ENCODE data around the gene ZFHX3.

The ZFHX3 gene

GRCh38 chr16:72744076-72744793, 303.7 kb downstream of the ZFHX3 start:
- Histone ChIP-seq H3K27me3 (ENCODE audit: insufficient read depth, low read length) (no peaks in the 10 kb centered on the region), H3K27ac (ENCODE audit: low read length) (no peak overlapping the region), H3K4me3 (ENCODE audit: low read length) (no peak overlapping the region), H3K9ac (ENCODE audit: low read depth, low read length) (no peak overlapping the region), H3K9me3 (ENCODE audit: insufficient read depth, low read depth, low read length) (no peaks in the 10 kb centered on the region), H3K4me1 (ENCODE audit: insufficient read depth, low read length) (peaks cover 5% of the 10 kb centered on the region; the same call in 1 of the 2 replicates), H3K36me3 (ENCODE audit: insufficient read depth, low read depth, low read length) (no peaks in the 10 kb centered on the region)

DNA sequence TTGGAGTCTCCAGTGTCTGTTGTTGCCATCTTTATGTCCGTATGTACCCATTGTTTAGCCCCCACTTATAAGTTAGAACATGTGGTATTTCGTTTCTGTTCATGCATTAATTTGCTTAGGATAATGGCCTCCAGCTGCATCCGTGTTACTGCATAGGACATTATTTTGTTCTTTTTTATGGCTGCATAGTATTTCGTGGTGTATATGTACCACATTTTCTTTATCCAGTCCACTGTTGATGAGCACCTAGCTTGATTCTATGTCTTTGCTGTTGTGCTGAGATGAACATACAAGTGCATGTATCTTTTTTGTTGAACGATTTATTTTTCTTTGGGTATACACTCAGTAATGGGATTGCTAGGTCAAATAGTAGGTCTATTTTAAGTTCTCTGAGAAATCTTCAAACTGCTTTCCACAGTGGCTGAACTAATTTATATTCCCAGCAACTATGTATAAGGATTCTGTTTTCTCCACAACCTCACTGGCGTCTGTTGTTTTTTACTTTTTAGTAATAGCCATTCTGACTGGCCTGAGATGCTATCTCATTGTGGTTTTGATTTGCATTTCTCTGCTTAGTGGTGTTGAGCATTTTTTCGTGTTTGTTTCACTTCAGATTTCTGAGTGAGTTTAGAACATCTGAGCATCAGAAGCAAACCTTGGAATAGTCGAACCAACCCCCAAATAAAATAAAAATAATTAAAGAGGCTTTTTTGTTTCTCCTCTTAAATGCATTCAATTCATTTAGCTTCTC, 304.7 kb downstream of the ZFHX3 start:
- Histone ChIP-seq H3K9ac (ENCODE audit: low read depth, low read length) (no peak overlapping the region), H3K36me3 (ENCODE audit: insufficient read depth, low read depth, low read length) (no peaks in the 10 kb centered on the region), H3K9me3 (ENCODE audit: insufficient read depth, low read depth, low read length) (no peaks in the 10 kb centered on the region), H3K4me3 (ENCODE audit: low read length) (no peak overlapping the region), H3K27me3 (ENCODE audit: insufficient read depth, low read length) (no peaks in the 10 kb centered on the region), H3K27ac (ENCODE audit: low read length) (no peak overlapping the region), H3K4me1 (ENCODE audit: insufficient read depth, low read length) (peaks cover 5% of the 10 kb centered on the region; the same call in 1 of the 2 replicates)

GRCh38 chr16:72740347-72740746, 307.6 kb downstream of the ZFHX3 start:
- no peak overlapping the region for H3K4me3 ChIP-seq (ENCODE audit: low read length)
- no peak overlapping the region for H3K9ac ChIP-seq (ENCODE audit: low read depth, low read length)
- H3K36me3 ChIP-seq (ENCODE audit: insufficient read depth, low read depth, low read length) = no peaks in the 10 kb centered on the region
- no peak overlapping the region for H3K27ac ChIP-seq (ENCODE audit: low read length)
- H3K4me1 ChIP-seq (ENCODE audit: insufficient read depth, low read length) = peaks cover 5% of the 10 kb centered on the region; the same call in 1 of the 2 replicates
- H3K27me3 ChIP-seq (ENCODE audit: insufficient read depth, low read length) = no peaks in the 10 kb centered on the region
- no peaks in the 10 kb centered on the region for H3K9me3 ChIP-seq (ENCODE audit: insufficient read depth, low read depth, low read length)

- Histone ChIP-seq H3K27me3 (ENCODE audit: insufficient read depth, low read length) (no peaks in the 10 kb centered on the region), H3K4me1 (ENCODE audit: insufficient read depth, low read length) (peaks cover 5% of the 10 kb centered on the region; the same call in 1 of the 2 replicates), H3K9ac (ENCODE audit: low read depth, low read length) (no peak overlapping the region), H3K4me3 (ENCODE audit: low read length) (no peak overlapping the region), H3K27ac (ENCODE audit: low read length) (no peak overlapping the region), H3K9me3 (ENCODE audit: insufficient read depth, low read depth, low read length) (no peaks in the 10 kb centered on the region), H3K36me3 (ENCODE audit: insufficient read depth, low read depth, low read length) (no peaks in the 10 kb centered on the region)
These were observed 308.4 kb downstream of the ZFHX3 start for GRCh38 chr16:72739577-72739976.

DNA sequence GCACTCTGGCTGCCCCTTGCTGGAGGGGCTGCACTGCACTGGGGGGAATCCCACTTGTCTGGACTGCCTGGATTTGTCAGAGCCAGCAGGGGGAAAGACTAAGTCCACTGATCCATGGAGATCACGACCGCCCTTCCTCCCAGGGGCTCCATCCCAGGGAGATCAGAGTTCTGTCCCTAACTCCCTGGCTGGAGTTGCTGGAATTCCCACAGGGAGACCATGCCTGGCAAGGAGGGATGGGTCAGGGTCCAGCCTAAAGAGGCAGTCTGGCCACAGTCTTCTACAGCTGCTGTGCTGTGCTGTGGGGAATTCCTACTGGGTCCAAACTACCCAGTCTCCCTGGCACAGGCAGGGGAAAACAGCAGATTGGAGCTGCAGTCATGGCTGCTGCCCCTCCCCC, 311.9 kb downstream of the ZFHX3 start:
- H3K9ac ChIP-seq (ENCODE audit: low read depth, low read length) = no peak overlapping the region
- H3K27ac ChIP-seq (ENCODE audit: low read length) = no peak overlapping the region
- H3K4me1 ChIP-seq (ENCODE audit: insufficient read depth, low read length) = peaks cover 5% of the 10 kb centered on the region; the same call in 1 of the 2 replicates
- H3K9me3 ChIP-seq (ENCODE audit: insufficient read depth, low read depth, low read length) = no peaks in the 10 kb centered on the region
- no peak overlapping the region for H3K4me3 ChIP-seq (ENCODE audit: low read length)
- no peaks in the 10 kb centered on the region for H3K36me3 ChIP-seq (ENCODE audit: insufficient read depth, low read depth, low read length)
- no peaks in the 10 kb centered on the region for H3K27me3 ChIP-seq (ENCODE audit: insufficient read depth, low read length)

Measured in iPS-20b (cell line).